Measurements from ENCODE around the gene PDE6A.
A peak's percentile ranks its signal among the peaks of the same experiment; 100 is the strongest.

PDE6A gene

GRCh38 chr5:149840226-149840825 lies 104.3 kb downstream of the PDE6A start:
- no peak for DNase-seq (ENCODE audit: low read depth)

GRCh38 chr5:149839761-149840160 lies 104.8 kb downstream of the PDE6A start:
- TF ChIP-seq, protein P1, sequence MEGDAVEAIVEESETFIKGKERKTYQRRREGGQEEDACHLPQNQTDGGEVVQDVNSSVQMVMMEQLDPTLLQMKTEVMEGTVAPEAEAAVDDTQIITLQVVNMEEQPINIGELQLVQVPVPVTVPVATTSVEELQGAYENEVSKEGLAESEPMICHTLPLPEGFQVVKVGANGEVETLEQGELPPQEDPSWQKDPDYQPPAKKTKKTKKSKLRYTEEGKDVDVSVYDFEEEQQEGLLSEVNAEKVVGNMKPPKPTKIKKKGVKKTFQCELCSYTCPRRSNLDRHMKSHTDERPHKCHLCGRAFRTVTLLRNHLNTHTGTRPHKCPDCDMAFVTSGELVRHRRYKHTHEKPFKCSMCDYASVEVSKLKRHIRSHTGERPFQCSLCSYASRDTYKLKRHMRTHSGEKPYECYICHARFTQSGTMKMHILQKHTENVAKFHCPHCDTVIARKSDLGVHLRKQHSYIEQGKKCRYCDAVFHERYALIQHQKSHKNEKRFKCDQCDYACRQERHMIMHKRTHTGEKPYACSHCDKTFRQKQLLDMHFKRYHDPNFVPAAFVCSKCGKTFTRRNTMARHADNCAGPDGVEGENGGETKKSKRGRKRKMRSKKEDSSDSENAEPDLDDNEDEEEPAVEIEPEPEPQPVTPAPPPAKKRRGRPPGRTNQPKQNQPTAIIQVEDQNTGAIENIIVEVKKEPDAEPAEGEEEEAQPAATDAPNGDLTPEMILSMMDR (IDR thresholded peaks at IDR 0.05; ENCODE audit: insufficient read depth, low read depth, low read length, missing control alignments) = no peak
- DNase-seq (ENCODE audit: low read depth) = no peak
- no peak overlapping the region for H3K4me3 ChIP-seq (ENCODE audit: low read depth, low read length)

More at GRCh38 chr5:149840226-149840825, 104.3 kb downstream of the PDE6A start:
- TF ChIP-seq, protein P1 (IDR thresholded peaks at IDR 0.05; ENCODE audit: insufficient read depth, low read depth, low read length, missing control alignments) = no peak
- H3K4me3 ChIP-seq (ENCODE audit: low read depth, low read length) = no peak overlapping the region

DNA sequence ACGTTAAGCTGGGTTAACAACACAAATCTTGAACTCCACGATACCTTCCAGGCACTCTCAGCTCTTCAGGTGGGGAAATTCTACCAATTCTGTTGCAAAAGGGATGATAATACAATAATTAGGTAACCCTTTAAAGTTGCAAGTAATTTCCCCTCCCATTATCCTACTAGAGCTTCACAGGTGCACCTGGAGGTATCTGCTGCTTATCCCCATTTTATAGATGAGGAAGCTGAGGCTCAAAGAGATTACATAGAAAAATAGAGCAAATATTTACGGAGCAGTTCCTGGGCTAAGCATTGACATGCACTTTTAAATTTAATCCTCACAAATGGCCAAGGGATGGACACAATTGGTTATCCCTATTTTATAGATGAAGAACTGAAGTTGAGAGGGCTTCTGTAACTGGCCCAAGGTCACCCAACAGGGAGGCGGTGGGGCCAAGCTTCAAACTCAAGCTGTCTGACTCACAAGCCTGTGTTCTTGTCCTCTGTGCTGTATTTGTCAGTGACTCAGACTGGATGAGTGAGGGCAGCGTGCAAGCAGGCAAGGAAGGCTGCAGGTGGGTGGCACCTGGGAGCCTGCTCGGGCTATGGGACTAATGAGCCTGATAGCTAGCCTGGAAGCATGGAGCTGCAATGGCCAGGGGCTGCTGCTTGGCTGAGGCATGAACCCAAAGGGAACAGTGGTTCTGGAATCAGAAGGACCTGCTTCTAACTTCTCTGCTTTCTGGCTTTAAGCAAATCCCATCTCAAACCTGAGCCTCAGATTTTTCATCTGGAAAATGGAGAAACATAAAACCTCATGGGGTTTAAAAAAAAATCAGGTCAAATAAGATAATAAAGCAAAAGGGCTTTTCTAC lies 105.5 kb downstream of the PDE6A start:
- TF ChIP-seq, protein P1 (IDR thresholded peaks at IDR 0.05; ENCODE audit: insufficient read depth, low read depth, low read length, missing control alignments) = no peak
- no peak for DNase-seq (ENCODE audit: low read depth)
- no peak overlapping the region for H3K4me3 ChIP-seq (ENCODE audit: low read depth, low read length)

- DNase-seq (ENCODE audit: low read depth) = peak; percentile 18
- TF ChIP-seq, protein P1 (IDR thresholded peaks at IDR 0.05; ENCODE audit: insufficient read depth, low read depth, low read length, missing control alignments) = peak; percentile 26
- no peak overlapping the region for H3K4me3 ChIP-seq (ENCODE audit: low read depth, low read length)
Measured at GRCh38 chr5:149837680-149838269, 106.8 kb downstream of the PDE6A start.

DNA sequence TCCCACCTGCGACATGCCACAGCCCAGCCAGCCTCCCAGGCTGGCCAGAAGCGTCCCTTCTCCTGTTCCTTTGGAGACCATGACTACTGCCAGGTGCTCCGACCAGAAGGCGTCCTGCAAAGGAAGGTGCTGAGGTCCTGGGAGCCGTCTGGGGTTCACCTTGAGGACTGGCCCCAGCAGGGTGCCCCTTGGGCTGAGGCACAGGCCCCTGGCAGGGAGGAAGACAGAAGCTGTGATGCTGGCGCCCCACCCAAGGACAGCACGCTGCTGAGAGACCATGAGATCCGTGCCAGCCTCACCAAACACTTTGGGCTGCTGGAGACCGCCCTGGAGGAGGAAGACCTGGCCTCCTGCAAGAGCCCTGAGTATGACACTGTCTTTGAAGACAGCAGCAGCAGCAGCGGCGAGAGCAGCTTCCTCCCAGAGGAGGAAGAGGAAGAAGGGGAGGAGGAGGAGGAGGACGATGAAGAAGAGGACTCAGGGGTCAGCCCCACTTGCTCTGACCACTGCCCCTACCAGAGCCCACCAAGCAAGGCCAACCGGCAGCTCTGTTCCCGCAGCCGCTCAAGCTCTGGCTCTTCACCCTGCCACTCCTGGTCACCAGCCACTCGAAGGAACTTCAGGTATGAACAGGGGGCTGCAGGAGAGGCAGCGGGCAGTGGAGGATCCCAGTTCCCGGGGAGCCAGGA lies 108.0 kb downstream of the PDE6A start:
- TF ChIP-seq, protein P1 (IDR thresholded peaks at IDR 0.05; ENCODE audit: insufficient read depth, low read depth, low read length, missing control alignments) = no peak
- DNase-seq (ENCODE audit: low read depth) = no peak

DNA sequence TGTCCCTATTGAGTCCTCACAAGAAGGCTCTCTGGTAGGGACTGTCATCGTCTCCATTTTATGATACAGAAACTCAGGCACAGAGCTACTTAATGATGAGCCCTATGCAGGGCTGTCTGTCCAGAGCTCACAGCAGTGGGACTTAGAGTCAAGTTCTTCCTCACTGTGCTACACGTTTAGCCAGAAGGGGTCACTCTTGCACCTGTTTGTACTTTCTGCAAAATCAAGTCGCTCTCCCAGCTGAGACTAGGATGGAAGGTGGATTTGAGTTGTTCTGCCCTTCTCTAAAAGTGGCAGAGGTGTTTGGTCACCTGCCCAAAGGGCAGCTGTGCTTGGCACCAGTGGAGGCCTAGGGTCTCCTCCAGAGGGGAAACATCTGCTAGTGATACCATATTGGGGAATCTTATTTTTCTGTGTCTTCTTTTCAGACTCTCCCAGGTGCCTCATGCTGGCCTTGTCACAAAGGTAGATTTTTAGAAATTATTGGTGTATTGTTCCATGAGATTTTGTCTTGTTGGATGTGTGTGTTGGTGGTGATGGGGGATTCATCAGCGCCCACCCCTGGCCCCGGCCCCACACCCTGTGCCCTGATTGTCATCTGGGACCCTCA lies 110.2 kb downstream of the PDE6A start:
- DNase-seq (ENCODE audit: low read depth) = peak; percentile 85
- no peak overlapping the region for H3K4me3 ChIP-seq (ENCODE audit: low read depth, low read length)
- TF ChIP-seq, protein P1 (IDR thresholded peaks at IDR 0.05; ENCODE audit: insufficient read depth, low read depth, low read length, missing control alignments) = peak; percentile 64

More for the DNA sequence above, 108.0 kb downstream of the PDE6A start:
- H3K4me3 ChIP-seq (ENCODE audit: low read depth, low read length) = no peak overlapping the region
